Glutamatergic neuron (in vitro differentiated cells): Measurements from ENCODE around the gene KIF18B. TPM values are rescaled to one million over a fixed set of nuclear protein-coding genes. Genes with fewer than 3 reads are reported as not detected.

Source experiments
- DNase-seq: peaks from one replicate; pipeline ENCODE4 v3.0.0; 2022
- H3K27ac Mint-ChIP-seq: one replicate; pipeline ENCODE4 v1.8.0; 2020; ENCODE audit warnings: mild to moderate bottlenecking, mixed read lengths, inconsistent platforms; ENCODE audit not compliant: unreplicated experiment
- H3K27me3 Mint-ChIP-seq: one replicate; pipeline ENCODE4 v1.8.0; 2020; ENCODE audit warnings: mild to moderate bottlenecking, moderate library complexity, mixed read lengths, inconsistent platforms; ENCODE audit not compliant: unreplicated experiment
- H3K36me3 Mint-ChIP-seq: one replicate; pipeline ENCODE4 v1.8.0; 2020; ENCODE audit warnings: mild to moderate bottlenecking, mixed read lengths, inconsistent platforms; ENCODE audit not compliant: unreplicated experiment
- H3K4me1 Mint-ChIP-seq: one replicate; pipeline ENCODE4 v1.8.0; 2020; ENCODE audit warnings: mild to moderate bottlenecking, low read depth, mixed read lengths, inconsistent platforms; ENCODE audit not compliant: unreplicated experiment
- H3K4me3 Mint-ChIP-seq: one replicate; pipeline ENCODE4 v1.8.0; 2020; ENCODE audit warnings: mild to moderate bottlenecking, mixed read lengths, inconsistent platforms; ENCODE audit not compliant: unreplicated experiment
- H3K9me3 Mint-ChIP-seq: one replicate; pipeline ENCODE4 v1.8.0; 2020; ENCODE audit warnings: mild to moderate bottlenecking, moderate library complexity, mixed read lengths, inconsistent platforms; ENCODE audit not compliant: unreplicated experiment
- total RNA-seq: library from RNA; stranded (reverse); fragmentation: NEBNext Ultra II Directional; extraction: Animal tissue kit (Norgen Biotek cat#: 25700); gene quantifications from one replicate; pipeline ENCODE4 v1.2.1, GENCODE V29; 2021; ENCODE audit not compliant: unreplicated experiment
- TF ChIP-seq, protein P1 (sequence below): fragments of 200-600 bp; sonication (generic); IDR thresholded peaks from one replicate; pipeline ENCODE4 v1.5.0; 2021; ENCODE audit not compliant: partially characterized antibody, unreplicated experiment

Gene KIF18B
- total RNA-seq, 1 donor from 2014 or later = 7.4 TPM

DNA sequence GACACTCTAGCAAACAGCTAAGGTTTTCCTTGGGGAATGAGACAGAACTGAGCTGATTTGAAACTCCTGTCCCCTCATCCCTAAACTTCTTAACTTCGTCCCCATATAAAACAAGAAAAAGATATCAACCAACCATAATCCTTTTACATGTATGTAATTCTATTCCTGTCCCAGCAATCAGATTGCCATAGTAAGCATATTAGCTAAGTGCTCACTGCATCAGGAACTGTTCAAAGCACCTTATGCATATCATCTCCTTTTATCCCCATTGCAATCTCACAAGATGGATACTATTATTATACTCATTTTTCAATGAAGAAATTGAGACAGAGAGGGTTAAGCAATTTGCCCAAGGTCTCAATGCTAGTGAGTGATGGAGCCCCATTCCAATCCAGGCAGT lies 6.8 kb downstream of the KIF18B start:
- Mint-ChIP-seq H3K4me3 (no peak overlapping the region), H3K27ac (no peak overlapping the region), H3K9me3 (no peaks in the 10 kb centered on the region), H3K36me3 (no peaks in the 10 kb centered on the region), H3K27me3 (no peaks in the 10 kb centered on the region), H3K4me1 (no peaks in the 10 kb centered on the region)
- DNase-seq = no peak
- TF ChIP-seq, protein P1, sequence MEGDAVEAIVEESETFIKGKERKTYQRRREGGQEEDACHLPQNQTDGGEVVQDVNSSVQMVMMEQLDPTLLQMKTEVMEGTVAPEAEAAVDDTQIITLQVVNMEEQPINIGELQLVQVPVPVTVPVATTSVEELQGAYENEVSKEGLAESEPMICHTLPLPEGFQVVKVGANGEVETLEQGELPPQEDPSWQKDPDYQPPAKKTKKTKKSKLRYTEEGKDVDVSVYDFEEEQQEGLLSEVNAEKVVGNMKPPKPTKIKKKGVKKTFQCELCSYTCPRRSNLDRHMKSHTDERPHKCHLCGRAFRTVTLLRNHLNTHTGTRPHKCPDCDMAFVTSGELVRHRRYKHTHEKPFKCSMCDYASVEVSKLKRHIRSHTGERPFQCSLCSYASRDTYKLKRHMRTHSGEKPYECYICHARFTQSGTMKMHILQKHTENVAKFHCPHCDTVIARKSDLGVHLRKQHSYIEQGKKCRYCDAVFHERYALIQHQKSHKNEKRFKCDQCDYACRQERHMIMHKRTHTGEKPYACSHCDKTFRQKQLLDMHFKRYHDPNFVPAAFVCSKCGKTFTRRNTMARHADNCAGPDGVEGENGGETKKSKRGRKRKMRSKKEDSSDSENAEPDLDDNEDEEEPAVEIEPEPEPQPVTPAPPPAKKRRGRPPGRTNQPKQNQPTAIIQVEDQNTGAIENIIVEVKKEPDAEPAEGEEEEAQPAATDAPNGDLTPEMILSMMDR = no peak

GRCh38 chr17:44940317-44940716 lies 7.3 kb downstream of the KIF18B start:
- no peak overlapping the region for H3K4me3 Mint-ChIP-seq
- H3K27me3 Mint-ChIP-seq = no peaks in the 10 kb centered on the region
- TF ChIP-seq, protein P1 = no peak
- no peaks in the 10 kb centered on the region for H3K4me1 Mint-ChIP-seq
- no peak for DNase-seq
- no peaks in the 10 kb centered on the region for H3K36me3 Mint-ChIP-seq
- no peaks in the 10 kb centered on the region for H3K9me3 Mint-ChIP-seq
- H3K27ac Mint-ChIP-seq = no peak overlapping the region

DNA sequence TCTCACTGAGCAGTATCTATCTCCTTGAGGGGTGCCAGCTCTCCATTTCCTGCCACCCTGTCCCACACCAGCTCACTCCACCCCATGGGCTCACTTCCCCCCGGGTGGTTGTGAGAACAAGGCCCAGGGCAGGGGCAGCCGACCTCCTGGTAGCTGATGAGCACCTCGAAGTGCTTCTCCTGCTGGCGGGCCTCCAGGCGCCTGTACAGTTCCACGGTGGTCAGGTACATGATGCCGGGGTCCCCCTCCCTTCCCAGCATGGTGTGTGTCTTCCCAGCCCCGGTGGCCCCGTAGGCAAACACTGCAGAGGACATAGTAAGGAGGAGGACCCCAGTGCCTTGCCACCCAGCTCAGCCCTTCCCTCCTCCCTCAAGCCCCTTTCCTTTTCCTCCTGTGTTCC lies 12.5 kb downstream of the KIF18B start:
- Mint-ChIP-seq H3K27me3 (peaks cover 4% of the 10 kb centered on the region), H3K4me3 (no peak overlapping the region), H3K9me3 (peaks cover 1% of the 10 kb centered on the region), H3K4me1 (no peaks in the 10 kb centered on the region), H3K27ac (no peak overlapping the region), H3K36me3 (no peaks in the 10 kb centered on the region)
- TF ChIP-seq, protein P1 = no peak
- no peak for DNase-seq

GRCh38 chr17:44934745-44935105 lies 12.8 kb downstream of the KIF18B start:
- H3K27ac Mint-ChIP-seq = no peak overlapping the region
- no peak for DNase-seq
- H3K36me3 Mint-ChIP-seq = no peaks in the 10 kb centered on the region
- peaks cover 1% of the 10 kb centered on the region for H3K9me3 Mint-ChIP-seq
- no peak overlapping the region for H3K4me3 Mint-ChIP-seq
- TF ChIP-seq, protein P1 = no peak
- no peaks in the 10 kb centered on the region for H3K4me1 Mint-ChIP-seq
- peaks cover 4% of the 10 kb centered on the region for H3K27me3 Mint-ChIP-seq

DNA sequence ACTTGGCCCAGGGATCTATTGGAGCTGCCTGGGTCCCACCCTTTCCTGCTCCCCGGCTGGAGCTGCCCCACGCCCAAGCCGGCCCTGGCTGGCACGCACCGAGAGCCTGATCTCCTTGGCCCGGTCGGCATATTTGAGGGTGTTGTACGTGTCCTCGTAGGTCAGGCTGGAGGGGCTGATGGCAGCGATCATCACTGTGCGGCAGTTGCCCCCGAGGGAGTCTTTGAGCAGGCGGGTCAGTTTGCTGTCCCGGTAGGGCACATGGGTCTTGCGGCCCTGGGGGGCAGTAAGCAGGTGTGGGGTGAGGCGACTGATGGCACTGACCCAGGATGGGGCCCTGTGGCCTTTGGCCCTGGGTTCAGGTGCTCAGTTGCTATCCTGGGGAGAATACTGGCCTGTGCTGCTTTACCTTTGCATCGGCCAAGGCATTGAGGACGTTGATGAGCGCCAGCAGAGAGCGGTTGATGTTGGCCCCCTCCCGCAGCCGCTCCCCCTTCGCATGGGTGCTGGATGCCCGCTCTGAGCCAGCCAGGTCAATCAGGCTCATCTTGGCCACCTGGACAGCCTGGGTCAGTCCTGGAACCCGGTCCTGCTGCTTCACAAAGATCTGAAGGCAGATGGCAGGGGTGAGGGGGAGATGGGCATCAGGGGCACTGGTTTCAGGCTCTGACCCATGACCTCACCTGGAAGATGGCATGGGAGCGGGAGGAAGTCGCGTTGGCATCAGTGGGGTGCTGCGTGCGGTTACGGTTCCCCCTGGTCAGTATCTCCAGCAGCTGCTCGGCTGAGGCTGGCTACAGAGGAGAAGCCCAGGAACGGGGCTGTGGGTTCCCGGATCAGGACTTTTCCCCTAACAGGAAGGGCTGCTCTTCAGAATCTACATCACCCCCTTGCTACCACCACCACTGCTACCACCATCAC lies 13.5 kb downstream of the KIF18B start:
- Mint-ChIP-seq H3K9me3 (peaks cover 1% of the 10 kb centered on the region), H3K27ac (no peak overlapping the region), H3K36me3 (no peaks in the 10 kb centered on the region), H3K4me1 (no peaks in the 10 kb centered on the region), H3K4me3 (no peak overlapping the region), H3K27me3 (peaks cover 4% of the 10 kb centered on the region)
- DNase-seq = no peak
- TF ChIP-seq, protein P1 = no peak
